Measurements from ENCODE around the gene KIF1B.
"Not testable (repeated sequence)": the region's sequence is repeated elsewhere in the genome, so short reads cannot be mapped to it uniquely, and the experiment has no call there.

Gene KIF1B

GRCh38 chr1:10418741-10419140, 208.4 kb downstream of the KIF1B start:
- not testable (repeated sequence) for H3K27ac ChIP-seq (ENCODE audit: insufficient read depth, low read depth, low read length, poor library complexity, severe bottlenecking)
- WGBS, 2 experiments: 96% methylated on average over 8 of the region's 8 CpGs

GRCh38 chr1:10419351-10419750, 209.0 kb downstream of the KIF1B start:
- 91 to 92% methylated on average over 15 of the region's 15 CpGs for WGBS, 2 experiments

More at GRCh38 chr1:10418741-10419140, 208.4 kb downstream of the KIF1B start:
- H3K9me3 ChIP-seq (ENCODE audit: control insufficient read depth, low read length); H3K4me3 ChIP-seq (ENCODE audit: insufficient read depth, low read depth, low read length); H3K4me1 ChIP-seq (ENCODE audit: control insufficient read depth, insufficient read depth, low read length); H3K27me3 ChIP-seq (ENCODE audit: control insufficient read depth, insufficient read depth, low read length, poor library complexity, severe bottlenecking): not testable (repeated sequence)
- peaks cover 59% of the 10 kb centered on the region for H3K36me3 ChIP-seq (ENCODE audit: control insufficient read depth, insufficient read depth, low read length)

GRCh38 chr1:10421637-10422036, 211.3 kb downstream of the KIF1B start:
- 97% methylated on average over 5 of the region's 5 CpGs for WGBS, 2 experiments
- no peaks in the 10 kb centered on the region for H3K9me3 ChIP-seq (ENCODE audit: control insufficient read depth, low read length)
- no peak overlapping the region for H3K4me3 ChIP-seq (ENCODE audit: insufficient read depth, low read depth, low read length)
- no peaks in the 10 kb centered on the region for H3K27me3 ChIP-seq (ENCODE audit: control insufficient read depth, insufficient read depth, low read length, poor library complexity, severe bottlenecking)
- no peaks in the 10 kb centered on the region for H3K4me1 ChIP-seq (ENCODE audit: control insufficient read depth, insufficient read depth, low read length)
- peaks cover 36% of the 10 kb centered on the region for H3K36me3 ChIP-seq (ENCODE audit: control insufficient read depth, insufficient read depth, low read length)
- no peak overlapping the region for H3K27ac ChIP-seq (ENCODE audit: insufficient read depth, low read depth, low read length, poor library complexity, severe bottlenecking)

More at GRCh38 chr1:10419351-10419750, 209.0 kb downstream of the KIF1B start:
- Histone ChIP-seq H3K4me1 (ENCODE audit: control insufficient read depth, insufficient read depth, low read length) (no peaks in the 10 kb centered on the region), H3K4me3 (ENCODE audit: insufficient read depth, low read depth, low read length) (no peak overlapping the region), H3K36me3 (ENCODE audit: control insufficient read depth, insufficient read depth, low read length) (peaks cover 53% of the 10 kb centered on the region), H3K9me3 (ENCODE audit: control insufficient read depth, low read length) (no peaks in the 10 kb centered on the region), H3K27me3 (ENCODE audit: control insufficient read depth, insufficient read depth, low read length, poor library complexity, severe bottlenecking) (no peaks in the 10 kb centered on the region), H3K27ac (ENCODE audit: insufficient read depth, low read depth, low read length, poor library complexity, severe bottlenecking) (no peak overlapping the region)

- Histone ChIP-seq H3K27ac (ENCODE audit: insufficient read depth, low read depth, low read length, poor library complexity, severe bottlenecking) (no peak overlapping the region), H3K4me1 (ENCODE audit: control insufficient read depth, insufficient read depth, low read length) (no peaks in the 10 kb centered on the region), H3K27me3 (ENCODE audit: control insufficient read depth, insufficient read depth, low read length, poor library complexity, severe bottlenecking) (no peaks in the 10 kb centered on the region), H3K4me3 (ENCODE audit: insufficient read depth, low read depth, low read length) (no peak overlapping the region), H3K36me3 (ENCODE audit: control insufficient read depth, insufficient read depth, low read length) (peaks cover 19% of the 10 kb centered on the region), H3K9me3 (ENCODE audit: control insufficient read depth, low read length) (no peaks in the 10 kb centered on the region)
- 83 to 87% methylated on average over 9 of the region's 9 CpGs for WGBS, 2 experiments
Measured at GRCh38 chr1:10424034-10424433, 213.7 kb downstream of the KIF1B start.

GRCh38 chr1:10424651-10425050, 214.3 kb downstream of the KIF1B start:
- Histone ChIP-seq H3K4me3 (ENCODE audit: insufficient read depth, low read depth, low read length) (no peak overlapping the region), H3K27ac (ENCODE audit: insufficient read depth, low read depth, low read length, poor library complexity, severe bottlenecking) (no peak overlapping the region), H3K36me3 (ENCODE audit: control insufficient read depth, insufficient read depth, low read length) (peaks cover 13% of the 10 kb centered on the region), H3K4me1 (ENCODE audit: control insufficient read depth, insufficient read depth, low read length) (no peaks in the 10 kb centered on the region), H3K27me3 (ENCODE audit: control insufficient read depth, insufficient read depth, low read length, poor library complexity, severe bottlenecking) (no peaks in the 10 kb centered on the region), H3K9me3 (ENCODE audit: control insufficient read depth, low read length) (no peaks in the 10 kb centered on the region)
- 91 to 94% methylated on average over 7 of the region's 8 CpGs for WGBS, 2 experiments

GRCh38 chr1:10425826-10426534, 215.6 kb downstream of the KIF1B start:
- H3K9me3 ChIP-seq (ENCODE audit: control insufficient read depth, low read length): not testable (repeated sequence)

GRCh38 chr1:10426535-10426848, 216.1 kb downstream of the KIF1B start:
- H3K4me1 ChIP-seq (ENCODE audit: control insufficient read depth, insufficient read depth, low read length); H3K27ac ChIP-seq (ENCODE audit: insufficient read depth, low read depth, low read length, poor library complexity, severe bottlenecking); H3K36me3 ChIP-seq (ENCODE audit: control insufficient read depth, insufficient read depth, low read length); H3K27me3 ChIP-seq (ENCODE audit: control insufficient read depth, insufficient read depth, low read length, poor library complexity, severe bottlenecking); H3K9me3 ChIP-seq (ENCODE audit: control insufficient read depth, low read length); H3K4me3 ChIP-seq (ENCODE audit: insufficient read depth, low read depth, low read length): not testable (repeated sequence)
- WGBS, 2 experiments: 96 to 98% methylated on average over 21 of the region's 21 CpGs

More at GRCh38 chr1:10425826-10426534, 215.6 kb downstream of the KIF1B start:
- not testable (repeated sequence) for H3K27me3 ChIP-seq (ENCODE audit: control insufficient read depth, insufficient read depth, low read length, poor library complexity, severe bottlenecking); H3K4me3 ChIP-seq (ENCODE audit: insufficient read depth, low read depth, low read length); H3K4me1 ChIP-seq (ENCODE audit: control insufficient read depth, insufficient read depth, low read length); H3K27ac ChIP-seq (ENCODE audit: insufficient read depth, low read depth, low read length, poor library complexity, severe bottlenecking); H3K36me3 ChIP-seq (ENCODE audit: control insufficient read depth, insufficient read depth, low read length)
- WGBS, 2 experiments: 93 to 95% methylated on average over 21 of the region's 21 CpGs

GRCh38 chr1:10428984-10429383, 218.6 kb downstream of the KIF1B start:
- 79 to 83% methylated on average over 5 of the region's 5 CpGs for WGBS, 2 experiments
- Histone ChIP-seq H3K4me3 (ENCODE audit: insufficient read depth, low read depth, low read length) (no peak overlapping the region), H3K9me3 (ENCODE audit: control insufficient read depth, low read length) (no peaks in the 10 kb centered on the region), H3K27me3 (ENCODE audit: control insufficient read depth, insufficient read depth, low read length, poor library complexity, severe bottlenecking) (no peaks in the 10 kb centered on the region), H3K36me3 (ENCODE audit: control insufficient read depth, insufficient read depth, low read length) (no peaks in the 10 kb centered on the region), H3K4me1 (ENCODE audit: control insufficient read depth, insufficient read depth, low read length) (peaks cover 3% of the 10 kb centered on the region), H3K27ac (ENCODE audit: insufficient read depth, low read depth, low read length, poor library complexity, severe bottlenecking) (no peak overlapping the region)

- 47 to 50% methylated on average over 16 of the region's 16 CpGs for WGBS, 2 experiments
- no peaks in the 10 kb centered on the region for H3K36me3 ChIP-seq (ENCODE audit: control insufficient read depth, insufficient read depth, low read length)
- H3K4me1 ChIP-seq (ENCODE audit: control insufficient read depth, insufficient read depth, low read length): peaks cover 3% of the 10 kb centered on the region
- peak overlapping the region; percentile 55 for H3K4me3 ChIP-seq (ENCODE audit: insufficient read depth, low read depth, low read length)
- no peak overlapping the region for H3K27ac ChIP-seq (ENCODE audit: insufficient read depth, low read depth, low read length, poor library complexity, severe bottlenecking)
- H3K9me3 ChIP-seq (ENCODE audit: control insufficient read depth, low read length): no peaks in the 10 kb centered on the region
- no peaks in the 10 kb centered on the region for H3K27me3 ChIP-seq (ENCODE audit: control insufficient read depth, insufficient read depth, low read length, poor library complexity, severe bottlenecking)
Measured at GRCh38 chr1:10429868-10430215, 219.5 kb downstream of the KIF1B start.

- 1% methylated on average over 95 of the region's 95 CpGs for WGBS, 2 experiments
- H3K4me1 ChIP-seq (ENCODE audit: control insufficient read depth, insufficient read depth, low read length): peaks cover 3% of the 10 kb centered on the region
- H3K9me3 ChIP-seq (ENCODE audit: control insufficient read depth, low read length): no peaks in the 10 kb centered on the region
- H3K27me3 ChIP-seq (ENCODE audit: control insufficient read depth, insufficient read depth, low read length, poor library complexity, severe bottlenecking): no peaks in the 10 kb centered on the region
- no peaks in the 10 kb centered on the region for H3K36me3 ChIP-seq (ENCODE audit: control insufficient read depth, insufficient read depth, low read length)
- H3K4me3 ChIP-seq (ENCODE audit: insufficient read depth, low read depth, low read length): peak within 1 kb of the TSS; percentile 55
- H3K27ac ChIP-seq (ENCODE audit: insufficient read depth, low read depth, low read length, poor library complexity, severe bottlenecking): peak within 1 kb of the TSS; percentile 87
Measured at GRCh38 chr1:10430216-10431069, 220.1 kb downstream of the KIF1B start, which contains the start of gene CENPS. Gene CENPS, plus strand, starts transcription at chr1:10430433. Its CDS starts 85 bp downstream, at chr1:10430518.
